Naive thymus-derived CD4-positive, alpha-beta T cell (primary cell): ENCODE measurements around the gene ZNF839. TPM values are rescaled to one million over a fixed set of nuclear protein-coding genes. Genes with fewer than 3 reads are reported as not detected.

Experiments used
- ATAC-seq: fragments of 150-1000 bp; cut with Tn5 transposase; 2 replicates; pipeline ENCODE4 v1.10.0; 2021; ENCODE audit warnings: mild to moderate bottlenecking, moderate library complexity
- CTCF ChIA-PET: fragments of 350-600 bp; sonication (Branson Sonifier 250); formaldehyde crosslinking; loops from one replicate; lab custom pipeline; 2021; ENCODE audit warnings: antibody characterized with exemption; lab: Charles Lee
- POLR2A ChIA-PET: fragments of 350-600 bp; sonication (Branson Sonifier 250); formaldehyde crosslinking; loops from one replicate; lab custom pipeline; 2021; ENCODE audit warnings: antibody characterized with exemption, inconsistent platforms; lab: Charles Lee
- DNase-seq, 9 donors: peaks; one replicate each; pipeline versions ENCODE4 v3.0.0 to v3.0.0-alpha.2; 2020 to 2022; ENCODE audit warnings: mixed read lengths in 1 of 9
- H3K27ac ChIP-seq: one replicate; pipeline ENCODE4 v1.7.0; 2013; ENCODE audit warnings: mild to moderate bottlenecking, low read depth, low read length, moderate library complexity
- H3K27me3 ChIP-seq, 2 donors: one replicate each; pipeline ENCODE4 v1.7.0; 2013; ENCODE audit warnings: low read length in 2 of 2, mild to moderate bottlenecking in 2 of 2, moderate library complexity in 2 of 2; ENCODE audit not compliant: control insufficient read depth in 2 of 2, insufficient read depth in 2 of 2
- H3K36me3 ChIP-seq, 3 experiments: 1 replicate in 2 of 3; 2 replicates in 1 of 3; pipeline ENCODE4 v1.7.0; 2013; ENCODE audit warnings: low read length in 3 of 3, mild to moderate bottlenecking in 3 of 3, moderate library complexity in 1 of 3; ENCODE audit not compliant: insufficient read depth in 3 of 3, control insufficient read depth in 2 of 3
- H3K4me1 ChIP-seq, 2 donors: one replicate each; pipeline ENCODE4 v1.7.0; 2013; ENCODE audit warnings: low read length in 2 of 2, mild to moderate bottlenecking in 2 of 2, moderate library complexity in 1 of 2; ENCODE audit not compliant: control insufficient read depth in 2 of 2, insufficient read depth in 2 of 2
- H3K4me3 ChIP-seq: 2 replicates; pipeline ENCODE4 v1.7.0; 2013; ENCODE audit warnings: mild to moderate bottlenecking, low read length
- H3K9me3 ChIP-seq, 3 experiments: 1 replicate in 2 of 3; 2 replicates in 1 of 3; pipeline ENCODE4 v1.7.0; 2013; ENCODE audit warnings: low read length in 3 of 3; ENCODE audit not compliant: control insufficient read depth in 2 of 3
- H3K27ac Mint-ChIP-seq, 9 donors: one replicate each; pipeline ENCODE4 v1.8.0; 2020 to 2022; ENCODE audit warnings: mixed read lengths in 9 of 9, mild to moderate bottlenecking in 8 of 9, moderate library complexity in 5 of 9, inconsistent platforms in 2 of 9
- H3K27me3 Mint-ChIP-seq, 5 donors: one replicate each; pipeline ENCODE4 v1.8.0; 2021 to 2022; ENCODE audit warnings: mixed read lengths in 5 of 5, mild to moderate bottlenecking in 1 of 5
- H3K36me3 Mint-ChIP-seq, 5 donors: one replicate each; pipeline ENCODE4 v1.8.0; 2020 to 2022; ENCODE audit warnings: mixed read lengths in 5 of 5, mild to moderate bottlenecking in 3 of 5, inconsistent platforms in 1 of 5
- H3K4me1 Mint-ChIP-seq, 7 donors: one replicate each; pipeline ENCODE4 v1.8.0; 2020 to 2022; ENCODE audit warnings: mixed read lengths in 7 of 7, mild to moderate bottlenecking in 3 of 7, inconsistent platforms in 1 of 7
- H3K4me3 Mint-ChIP-seq, 10 donors: one replicate each; pipeline ENCODE4 v1.8.0; 2020 to 2022; ENCODE audit warnings: mild to moderate bottlenecking in 10 of 10, mixed read lengths in 10 of 10, moderate library complexity in 6 of 10, inconsistent platforms in 2 of 10
- H3K9me3 Mint-ChIP-seq, 11 donors: one replicate each; pipeline ENCODE4 v1.8.0; 2020 to 2022; ENCODE audit warnings: mixed read lengths in 11 of 11, mild to moderate bottlenecking in 4 of 11, inconsistent platforms in 1 of 11, moderate library complexity in 1 of 11
- intact Hi-C, 2 donors: fragments of 100-400 bp; cut with micrococcal nuclease; formaldehyde crosslinking; loops; one replicate each; pipeline ENCODE4 v1.15.1; 2023
- polyA plus RNA-seq, 2 donors: library from polyadenylated mRNA; unstranded; fragments of 300-500 nt; fragmentation: Illumina TruSeq; gene quantifications; one replicate each; pipeline ENCODE4 v1.2.3, GENCODE V29; 2021
- total RNA-seq, 6 experiments: library from RNA in 5 of 6; stranded (reverse) in 5 of 6; gene quantifications; 1 replicate in 5 of 6; 2 replicates in 1 of 6; pipeline ENCODE4 v1.2.3 and lab custom pipeline; 2021 to 2026

Gene ZNF839
- total and polyA plus RNA-seq, 7 experiments from 2014 or later: 5.9 to 24.9 (median 20.3) TPM

- DNase-seq: no peak
- CTCF ChIA-PET: interaction anchor here (0.9 to 1.5 kb wide), 2 partner anchors 8 to 16 kb away, joined by 3 to 7 read pairs; no protein-coding TSS in a partner anchor
- Mint-ChIP-seq H3K4me1 (peaks cover 0 to 34% (median 9%) of the 10 kb centered on the region in 7 donors), H3K36me3 (peaks cover 6 to 37% (median 14%) of the 10 kb centered on the region in 5 donors), H3K4me3 (no peak overlapping the region), H3K9me3 (no peaks in the 10 kb centered on the region), H3K27ac (peak overlapping the region in 1 of 9 donors; percentile 72), H3K27me3 (no peaks in the 10 kb centered on the region)
- no peak for ATAC-seq
- Histone ChIP-seq H3K9me3 (no peaks in the 10 kb centered on the region), H3K4me3 (no peak overlapping the region), H3K27me3 (no peaks in the 10 kb centered on the region), H3K36me3 (peaks cover 0 to 10% (median 0%) of the 10 kb centered on the region in 3 experiments), H3K27ac (no peak overlapping the region), H3K4me1 (no peaks in the 10 kb centered on the region)
- POLR2A ChIA-PET: interaction anchor here (0.6 kb wide), 1 partner anchor 61 kb away, joined by 3 read pairs; no protein-coding TSS in a partner anchor
- intact Hi-C loops: no loop called here
These were observed 55.6 kb downstream of the ZNF839 start for GRCh38 chr14:102375119-102375518.

DNA sequence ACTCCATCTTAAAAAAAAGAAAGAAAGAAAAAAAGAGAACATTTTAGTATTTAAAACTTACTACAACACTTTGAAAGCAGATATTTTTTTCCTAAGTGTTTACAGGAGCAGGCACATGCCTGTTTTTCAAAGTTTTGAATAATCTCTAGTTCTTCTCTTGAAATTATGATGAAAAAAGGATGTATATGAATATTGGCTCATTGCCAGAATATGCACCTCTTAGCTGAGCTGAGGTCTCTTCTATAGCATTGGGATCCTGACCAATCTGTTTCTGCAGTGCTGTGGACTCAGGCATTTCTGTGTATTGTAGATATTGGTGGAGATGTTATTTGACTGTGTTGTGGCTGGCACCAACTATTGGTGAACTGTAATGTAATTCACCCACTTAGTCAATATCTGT lies 58.1 kb downstream of the ZNF839 start:
- Histone ChIP-seq H3K9me3 (no peaks in the 10 kb centered on the region), H3K4me3 (no peak overlapping the region), H3K27ac (no peak overlapping the region), H3K27me3 (no peaks in the 10 kb centered on the region), H3K4me1 (no peaks in the 10 kb centered on the region), H3K36me3 (peaks cover 0 to 10% (median 0%) of the 10 kb centered on the region in 3 experiments)
- intact Hi-C loops: no loop called here
- peaks cover 6 to 37% (median 11%) of the 10 kb centered on the region in 5 donors for H3K36me3 Mint-ChIP-seq
- no peaks in the 10 kb centered on the region for H3K9me3 Mint-ChIP-seq
- ATAC-seq (no peak), DNase-seq (no peak)
- no peak overlapping the region for H3K4me3 Mint-ChIP-seq
- ChIA-PET CTCF (interaction anchor here (0.7 kb wide), 1 partner anchor 19 kb away, joined by 4 read pairs; no protein-coding TSS in a partner anchor), POLR2A (no interaction called here)
- peaks cover 0 to 30% (median 0%) of the 10 kb centered on the region in 7 donors for H3K4me1 Mint-ChIP-seq
- H3K27ac Mint-ChIP-seq: no peak overlapping the region
- no peaks in the 10 kb centered on the region for H3K27me3 Mint-ChIP-seq

DNA sequence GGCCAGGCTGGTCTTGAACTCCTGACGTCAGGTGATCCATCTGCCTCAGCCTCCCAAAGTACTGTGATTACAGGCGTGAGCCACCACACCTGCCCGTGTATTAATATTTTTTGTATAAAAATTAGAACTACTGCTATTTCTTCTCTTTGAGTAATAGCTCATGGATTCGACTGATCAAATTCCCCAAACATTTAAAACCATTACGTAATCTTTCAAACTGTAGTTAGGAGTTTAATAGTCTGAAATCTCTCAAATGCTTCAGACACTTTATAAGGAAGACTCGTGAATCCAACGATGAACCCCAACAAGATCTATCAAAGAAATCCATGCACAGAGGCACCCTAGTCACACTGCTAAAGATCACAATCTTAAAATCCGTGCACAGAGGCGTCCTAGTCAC lies 59.3 kb downstream of the ZNF839 start:
- ChIA-PET CTCF (no interaction called here), POLR2A (no interaction called here)
- peaks cover 0 to 24% (median 0%) of the 10 kb centered on the region in 7 donors for H3K4me1 Mint-ChIP-seq
- ATAC-seq (no peak), DNase-seq (no peak)
- intact Hi-C loops: no loop called here
- no peak overlapping the region for H3K27ac ChIP-seq
- H3K27me3 ChIP-seq: no peaks in the 10 kb centered on the region
- H3K9me3 Mint-ChIP-seq: no peaks in the 10 kb centered on the region
- peaks cover 6 to 41% (median 11%) of the 10 kb centered on the region in 5 donors for H3K36me3 Mint-ChIP-seq
- H3K4me3 ChIP-seq: no peak overlapping the region
- H3K27me3 Mint-ChIP-seq: no peaks in the 10 kb centered on the region
- no peak overlapping the region for H3K27ac Mint-ChIP-seq
- H3K4me1 ChIP-seq: no peaks in the 10 kb centered on the region
- H3K36me3 ChIP-seq: peaks cover 0 to 10% (median 0%) of the 10 kb centered on the region in 3 experiments
- no peak overlapping the region for H3K4me3 Mint-ChIP-seq
- H3K9me3 ChIP-seq: no peaks in the 10 kb centered on the region

DNA sequence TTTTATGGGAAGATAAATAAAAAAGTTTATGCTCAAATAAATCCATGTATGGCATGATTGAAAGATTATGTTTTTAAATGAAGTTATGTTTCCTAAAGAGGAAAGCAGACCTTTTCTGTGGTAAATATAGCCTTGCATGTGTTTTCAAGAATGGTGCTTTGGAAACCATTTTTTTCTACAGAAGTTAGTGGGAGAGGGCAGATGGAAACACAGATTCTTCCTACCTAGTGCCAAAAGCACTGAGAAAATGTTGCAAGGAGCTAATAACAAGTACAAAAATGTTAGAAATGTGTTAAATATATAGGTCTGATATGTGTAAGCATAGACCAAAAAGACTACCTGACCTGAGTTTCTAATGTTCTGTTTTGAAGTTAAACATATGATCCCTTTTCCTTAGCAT lies 67.5 kb downstream of the ZNF839 start:
- peaks cover 0 to 9% (median 0%) of the 10 kb centered on the region in 11 donors for H3K9me3 Mint-ChIP-seq
- ChIA-PET POLR2A (no interaction called here), CTCF (no interaction called here)
- Histone ChIP-seq H3K4me3 (no peak overlapping the region), H3K27ac (no peak overlapping the region), H3K27me3 (no peaks in the 10 kb centered on the region), H3K36me3 (no peaks in the 10 kb centered on the region), H3K4me1 (no peaks in the 10 kb centered on the region), H3K9me3 (no peaks in the 10 kb centered on the region)
- H3K4me3 Mint-ChIP-seq: no peak overlapping the region
- intact Hi-C loops: no loop called here
- H3K4me1 Mint-ChIP-seq: peaks cover 0 to 3% (median under 1%) of the 10 kb centered on the region in 7 donors
- H3K27me3 Mint-ChIP-seq: no peaks in the 10 kb centered on the region
- no peak for DNase-seq
- ATAC-seq: no peak
- H3K36me3 Mint-ChIP-seq: peaks cover 0 to 42% (median 19%) of the 10 kb centered on the region in 5 donors
- H3K27ac Mint-ChIP-seq: no peak overlapping the region

DNA sequence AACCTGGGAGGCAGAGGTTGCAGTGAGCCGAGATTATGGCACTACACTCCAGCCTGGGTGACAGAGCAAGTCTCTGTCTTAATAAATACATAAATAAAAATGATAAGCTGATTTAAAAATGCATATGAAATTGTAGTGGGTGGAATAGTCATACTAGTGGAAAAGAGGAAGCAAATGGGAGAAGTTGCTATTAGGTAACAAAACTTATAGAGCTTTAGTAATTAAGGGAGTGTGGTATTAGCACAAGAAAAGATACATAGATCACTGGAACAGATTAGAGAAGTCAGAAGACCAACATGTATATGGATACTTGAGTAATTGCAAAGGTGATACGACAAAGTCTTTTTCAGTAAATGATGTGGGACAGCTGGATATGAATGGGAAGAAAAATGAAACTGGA lies 69.7 kb downstream of the ZNF839 start:
- ChIA-PET CTCF (no interaction called here), POLR2A (no interaction called here)
- Histone ChIP-seq H3K27me3 (no peaks in the 10 kb centered on the region), H3K4me3 (no peak overlapping the region), H3K27ac (no peak overlapping the region), H3K9me3 (no peaks in the 10 kb centered on the region), H3K36me3 (no peaks in the 10 kb centered on the region), H3K4me1 (no peaks in the 10 kb centered on the region)
- no peak for DNase-seq
- H3K4me3 Mint-ChIP-seq: no peak overlapping the region
- intact Hi-C loops: no loop called here
- H3K4me1 Mint-ChIP-seq: peaks cover 0 to 11% (median 6%) of the 10 kb centered on the region in 7 donors
- peak; percentile 54 for ATAC-seq
- H3K27ac Mint-ChIP-seq: no peak overlapping the region
- H3K9me3 Mint-ChIP-seq: peaks cover 0 to 12% (median 0%) of the 10 kb centered on the region in 11 donors
- H3K27me3 Mint-ChIP-seq: no peaks in the 10 kb centered on the region
- peaks cover 0 to 40% (median 24%) of the 10 kb centered on the region in 5 donors for H3K36me3 Mint-ChIP-seq

GRCh38 chr14:102390064-102390855 lies 70.7 kb downstream of the ZNF839 start:
- no peaks in the 10 kb centered on the region for H3K27me3 Mint-ChIP-seq
- peaks cover 6 to 21% (median 14%) of the 10 kb centered on the region in 7 donors for H3K4me1 Mint-ChIP-seq
- no peak overlapping the region for H3K4me3 Mint-ChIP-seq
- DNase-seq (no peak), ATAC-seq (no peak)
- Histone ChIP-seq H3K27me3 (no peaks in the 10 kb centered on the region), H3K36me3 (no peaks in the 10 kb centered on the region), H3K27ac (no peak overlapping the region), H3K4me3 (no peak overlapping the region), H3K4me1 (peaks cover 0 to 8% of the 10 kb centered on the region in 2 donors), H3K9me3 (no peaks in the 10 kb centered on the region)
- ChIA-PET POLR2A (no interaction called here), CTCF (interaction anchor here (0.7 kb wide), 1 partner anchor 274 kb away, joined by 3 read pairs; no protein-coding TSS in a partner anchor)
- intact Hi-C loops: no loop called here
- H3K36me3 Mint-ChIP-seq: peaks cover 0 to 38% (median 24%) of the 10 kb centered on the region in 5 donors
- H3K27ac Mint-ChIP-seq: no peak overlapping the region
- peaks cover 0 to 12% (median 0%) of the 10 kb centered on the region in 11 donors for H3K9me3 Mint-ChIP-seq
